Ishikawa (cell line): ENCODE measurements around the gene FOXC2.

Source experiments
- CEBPB ChIP-seq: IDR thresholded peaks from 2 replicates; pipeline ENCODE4 v1.6.1; 2012
- CREB1 ChIP-seq: IDR thresholded peaks from 2 replicates; pipeline ENCODE4 v1.6.1; 2012; ENCODE audit warnings: low read depth
- EGR1 ChIP-seq: IDR thresholded peaks from 2 replicates; pipeline ENCODE4 v1.6.1; 2012
- EP300 ChIP-seq: IDR thresholded peaks from 2 replicates; pipeline ENCODE4 v1.6.1; 2012; ENCODE audit warnings: borderline replicate concordance
- FOXM1 ChIP-seq: IDR thresholded peaks from 2 replicates; pipeline ENCODE4 v1.6.1; 2012; ENCODE audit warnings: low read depth, borderline replicate concordance
- MAX ChIP-seq: IDR thresholded peaks from 2 replicates; pipeline ENCODE4 v1.6.1; 2012
- NFIC ChIP-seq: IDR thresholded peaks from 2 replicates; pipeline ENCODE4 v1.6.1; 2012
- RAD21 ChIP-seq: IDR thresholded peaks from 2 replicates; pipeline ENCODE4 v1.6.1; 2012; ENCODE audit warnings: low read depth
- TAF1 ChIP-seq: IDR thresholded peaks from 2 replicates; pipeline ENCODE4 v1.6.1; 2012; ENCODE audit warnings: low read depth, mild to moderate bottlenecking
- TCF12 ChIP-seq: IDR thresholded peaks from 2 replicates; pipeline ENCODE4 v1.6.1; 2012; ENCODE audit warnings: low read depth
- TEAD4 ChIP-seq: IDR thresholded peaks from 2 replicates; pipeline ENCODE4 v1.6.1; 2012
- USF1 ChIP-seq: IDR thresholded peaks from 2 replicates; pipeline ENCODE4 v1.6.1; 2012
- YY1 ChIP-seq: IDR thresholded peaks from 2 replicates; pipeline ENCODE4 v1.6.1; 2012; ENCODE audit warnings: low read depth
- ZBTB7A ChIP-seq: IDR thresholded peaks from 2 replicates; pipeline ENCODE4 v1.6.1; 2012; ENCODE audit warnings: low read depth
- TF ChIP-seq, protein P1 (sequence below): IDR thresholded peaks from 2 replicates; pipeline ENCODE4 v1.6.1; 2012; ENCODE audit warnings: low read depth, mild to moderate bottlenecking

FOXC2 gene

GRCh38 chr16:86609661-86610060 lies 43.0 kb downstream of the FOXC2 start:
- TF ChIP-seq TAF1: no peak
- no peak for TF ChIP-seq EGR1
- no peak for TF ChIP-seq CEBPB
- TF ChIP-seq EP300: no peak
- TF ChIP-seq, protein P1, sequence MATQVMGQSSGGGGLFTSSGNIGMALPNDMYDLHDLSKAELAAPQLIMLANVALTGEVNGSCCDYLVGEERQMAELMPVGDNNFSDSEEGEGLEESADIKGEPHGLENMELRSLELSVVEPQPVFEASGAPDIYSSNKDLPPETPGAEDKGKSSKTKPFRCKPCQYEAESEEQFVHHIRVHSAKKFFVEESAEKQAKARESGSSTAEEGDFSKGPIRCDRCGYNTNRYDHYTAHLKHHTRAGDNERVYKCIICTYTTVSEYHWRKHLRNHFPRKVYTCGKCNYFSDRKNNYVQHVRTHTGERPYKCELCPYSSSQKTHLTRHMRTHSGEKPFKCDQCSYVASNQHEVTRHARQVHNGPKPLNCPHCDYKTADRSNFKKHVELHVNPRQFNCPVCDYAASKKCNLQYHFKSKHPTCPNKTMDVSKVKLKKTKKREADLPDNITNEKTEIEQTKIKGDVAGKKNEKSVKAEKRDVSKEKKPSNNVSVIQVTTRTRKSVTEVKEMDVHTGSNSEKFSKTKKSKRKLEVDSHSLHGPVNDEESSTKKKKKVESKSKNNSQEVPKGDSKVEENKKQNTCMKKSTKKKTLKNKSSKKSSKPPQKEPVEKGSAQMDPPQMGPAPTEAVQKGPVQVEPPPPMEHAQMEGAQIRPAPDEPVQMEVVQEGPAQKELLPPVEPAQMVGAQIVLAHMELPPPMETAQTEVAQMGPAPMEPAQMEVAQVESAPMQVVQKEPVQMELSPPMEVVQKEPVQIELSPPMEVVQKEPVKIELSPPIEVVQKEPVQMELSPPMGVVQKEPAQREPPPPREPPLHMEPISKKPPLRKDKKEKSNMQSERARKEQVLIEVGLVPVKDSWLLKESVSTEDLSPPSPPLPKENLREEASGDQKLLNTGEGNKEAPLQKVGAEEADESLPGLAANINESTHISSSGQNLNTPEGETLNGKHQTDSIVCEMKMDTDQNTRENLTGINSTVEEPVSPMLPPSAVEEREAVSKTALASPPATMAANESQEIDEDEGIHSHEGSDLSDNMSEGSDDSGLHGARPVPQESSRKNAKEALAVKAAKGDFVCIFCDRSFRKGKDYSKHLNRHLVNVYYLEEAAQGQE: no peak
- no peak for TF ChIP-seq USF1
- no peak for TF ChIP-seq RAD21

DNA sequence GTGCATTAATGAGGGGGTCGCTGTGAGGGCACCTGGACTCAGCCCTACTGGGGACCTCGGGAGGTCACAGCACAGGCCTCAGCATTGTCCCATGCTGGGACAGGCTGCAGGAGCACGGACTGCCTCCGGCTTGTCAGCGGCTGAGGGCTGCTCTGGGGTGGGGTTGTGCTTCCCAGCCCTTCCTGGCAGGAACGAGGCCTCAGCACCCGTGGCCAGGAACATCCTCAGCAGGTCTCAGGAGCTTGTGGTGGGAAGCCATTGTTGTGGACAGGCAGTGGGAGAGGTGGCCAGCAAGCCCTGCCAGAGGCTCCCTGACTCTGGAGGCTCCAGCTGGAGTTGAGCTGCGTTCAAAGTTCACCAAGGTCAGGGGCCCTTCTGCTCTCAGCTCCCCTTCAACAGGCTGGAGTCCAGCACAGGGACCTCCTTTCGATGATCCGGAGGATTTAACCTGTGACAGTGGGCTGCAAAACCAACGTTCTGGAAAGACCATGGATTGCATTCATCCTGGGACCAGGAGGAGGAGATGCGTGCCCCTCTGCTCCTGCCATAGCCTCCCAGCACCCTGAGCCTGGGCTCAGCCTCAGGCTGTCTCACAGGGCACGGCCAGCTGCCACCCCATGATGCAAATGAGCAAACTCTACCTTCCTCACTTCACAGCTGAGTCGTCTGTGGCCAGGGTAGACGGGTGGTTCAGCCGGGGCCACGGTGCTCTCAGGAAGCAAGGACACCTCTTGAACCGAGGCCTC lies 44.3 kb downstream of the FOXC2 start:
- TF ChIP-seq TAF1 (no peak), TCF12 (no peak), EGR1 (no peak), NFIC (no peak), MAX (no peak), CREB1 (no peak), RAD21 (no peak), ZBTB7A (no peak), CEBPB (no peak), EP300 (no peak), FOXM1 (no peak), YY1 (no peak), TEAD4 (no peak), USF1 (no peak)
- TF ChIP-seq, protein P1: no peak

- TF ChIP-seq, protein P1: no peak
- TF ChIP-seq CEBPB (no peak), NFIC (no peak), EGR1 (no peak), CREB1 (no peak), ZBTB7A (no peak), TEAD4 (no peak), YY1 (no peak), TAF1 (no peak), FOXM1 (no peak), MAX (no peak), USF1 (no peak), TCF12 (no peak), RAD21 (no peak), EP300 (no peak)
Observed at GRCh38 chr16:86611525-86611855, 44.9 kb downstream of the FOXC2 start.

GRCh38 chr16:86611941-86612340 lies 45.3 kb downstream of the FOXC2 start:
- TF ChIP-seq TCF12 (no peak), TAF1 (no peak), MAX (no peak), RAD21 (no peak)
